Measurements from ENCODE around the gene TEAD1.

Gene TEAD1

GRCh38 chr11:12794576-12795230 is 120.5 kb downstream of the TEAD1 start:
- no peak for DNase-seq

DNA sequence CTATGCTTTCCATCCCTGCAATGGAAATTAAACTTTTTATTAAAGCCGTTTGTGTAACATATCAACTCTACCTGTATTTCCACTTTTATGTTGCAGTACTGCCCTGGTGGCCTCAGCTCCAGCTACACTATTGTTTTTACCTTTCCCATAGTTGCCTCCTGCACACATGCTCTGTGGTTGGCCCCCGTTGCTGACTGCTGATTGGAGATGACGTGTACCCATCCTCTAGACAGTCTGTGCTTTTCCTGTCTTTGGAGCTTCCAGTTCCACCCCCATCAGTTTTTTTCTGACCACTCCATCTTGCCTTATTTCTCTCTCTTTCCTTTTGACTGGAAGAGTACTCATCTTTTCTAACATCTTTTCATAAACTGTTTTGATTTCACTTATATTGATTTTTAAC is 123.8 kb downstream of the TEAD1 start:
- DNase-seq: no peak

GRCh38 chr11:12798609-12799011 is 124.4 kb downstream of the TEAD1 start:
- DNase-seq: no peak

DNA sequence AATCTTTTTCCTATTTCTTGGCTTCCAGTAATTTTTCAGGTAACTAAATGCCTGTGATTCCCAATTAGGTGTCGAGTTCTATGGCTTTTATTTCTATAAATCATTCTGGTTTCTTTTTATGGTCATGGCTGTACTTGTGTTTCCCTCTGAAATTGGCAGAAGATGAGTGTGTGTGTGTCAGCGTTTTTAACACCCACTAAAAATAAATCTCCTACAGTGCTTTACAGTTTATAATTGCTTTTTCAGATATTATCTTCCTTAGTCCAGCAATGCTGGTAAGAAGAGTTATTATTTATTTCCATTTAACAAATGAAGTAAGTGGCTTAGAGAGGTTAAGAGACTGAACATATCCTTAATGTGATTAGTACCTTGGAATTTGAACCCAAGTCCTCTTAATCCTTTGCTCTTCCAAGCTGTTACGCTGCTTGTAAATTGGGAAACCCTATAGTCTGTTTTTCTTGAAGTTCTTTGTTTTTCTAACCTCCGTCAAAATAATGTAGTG is 125.2 kb downstream of the TEAD1 start:
- DNase-seq: peak; percentile 27

DNA sequence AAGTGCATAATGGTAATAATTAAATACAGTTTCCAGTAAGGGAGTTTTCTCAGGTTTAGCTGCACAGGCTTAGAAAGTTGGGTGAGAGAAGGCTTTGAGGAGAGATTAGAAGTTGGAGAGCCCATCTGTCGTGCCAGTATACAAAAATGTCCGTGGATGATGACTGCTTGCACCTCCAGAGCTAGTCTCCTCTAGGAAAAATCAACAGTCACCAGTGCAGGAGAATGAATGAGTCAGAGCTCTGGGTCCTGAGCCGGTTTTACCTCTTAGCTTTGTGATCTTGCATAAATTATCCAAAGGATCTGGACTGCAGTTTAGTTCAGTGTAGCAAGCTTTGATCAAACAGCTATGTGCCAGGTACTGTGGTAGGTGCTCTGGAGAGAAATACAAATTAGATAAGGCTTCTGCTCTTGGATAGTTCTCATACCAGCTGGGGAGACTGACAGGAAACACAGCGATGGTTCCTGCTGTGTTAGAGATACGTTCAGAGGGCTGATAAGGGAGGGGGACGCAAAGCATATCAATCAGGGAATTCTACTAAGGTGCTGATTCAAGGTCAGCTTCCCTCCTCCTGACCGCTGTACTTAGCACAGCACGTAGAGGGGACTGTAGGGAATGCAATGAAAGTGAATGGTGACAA is 125.9 kb downstream of the TEAD1 start:
- peak; percentile 94 for DNase-seq

DNA sequence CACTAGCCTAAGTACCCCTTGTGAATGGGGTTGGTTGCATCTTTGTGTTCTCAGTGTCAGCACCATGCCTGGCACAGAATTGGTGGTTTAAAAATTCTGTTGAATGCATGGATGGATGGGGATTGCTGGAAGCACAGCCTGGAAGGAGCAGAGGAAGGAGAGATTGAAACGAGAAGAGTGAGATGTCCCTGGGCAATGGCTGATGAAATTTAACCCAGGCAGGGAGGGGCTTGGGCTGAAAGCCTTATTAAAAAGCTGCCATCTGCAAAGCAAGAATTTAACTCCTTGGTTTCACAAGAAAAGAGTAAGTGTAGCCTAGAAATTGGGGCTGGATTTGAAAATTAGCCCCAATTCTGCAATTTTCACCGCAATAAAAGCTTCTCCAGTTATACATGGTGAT is 126.7 kb downstream of the TEAD1 start:
- no peak for DNase-seq

GRCh38 chr11:12801976-12802375 is 127.8 kb downstream of the TEAD1 start:
- DNase-seq: peak; percentile 43

DNA sequence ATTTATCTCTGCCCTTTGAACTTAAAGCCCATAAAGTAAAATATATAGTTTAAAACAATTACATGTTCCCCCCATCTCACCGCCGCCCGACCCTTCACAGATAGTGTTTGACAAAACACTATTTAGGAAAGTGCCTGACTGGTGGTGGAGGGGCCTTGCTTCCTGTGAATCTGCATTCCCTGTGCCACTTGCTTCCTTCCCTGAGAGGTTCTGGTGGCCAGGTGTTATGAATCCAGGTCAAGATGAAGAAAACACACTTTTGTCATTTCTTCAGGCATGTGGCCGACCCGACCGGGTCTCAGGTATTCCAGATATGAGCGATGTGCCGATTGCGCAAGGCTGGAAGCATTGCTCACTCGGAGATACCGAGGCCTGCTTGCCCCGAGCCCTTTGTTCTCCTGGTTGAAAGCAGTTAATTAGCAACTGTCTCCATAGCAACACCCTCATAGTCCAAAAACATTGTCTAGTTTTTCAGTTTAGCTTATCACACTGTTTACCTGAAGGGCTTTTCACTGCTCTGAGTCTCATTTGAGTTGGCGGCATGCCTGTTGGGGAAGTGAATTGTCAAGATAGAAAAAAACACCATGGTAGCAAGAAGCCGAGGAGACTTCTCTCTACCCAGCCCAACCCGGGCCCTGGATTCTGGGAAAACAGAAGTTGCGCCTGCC is 128.3 kb downstream of the TEAD1 start:
- DNase-seq: peak; percentile 99

DNA sequence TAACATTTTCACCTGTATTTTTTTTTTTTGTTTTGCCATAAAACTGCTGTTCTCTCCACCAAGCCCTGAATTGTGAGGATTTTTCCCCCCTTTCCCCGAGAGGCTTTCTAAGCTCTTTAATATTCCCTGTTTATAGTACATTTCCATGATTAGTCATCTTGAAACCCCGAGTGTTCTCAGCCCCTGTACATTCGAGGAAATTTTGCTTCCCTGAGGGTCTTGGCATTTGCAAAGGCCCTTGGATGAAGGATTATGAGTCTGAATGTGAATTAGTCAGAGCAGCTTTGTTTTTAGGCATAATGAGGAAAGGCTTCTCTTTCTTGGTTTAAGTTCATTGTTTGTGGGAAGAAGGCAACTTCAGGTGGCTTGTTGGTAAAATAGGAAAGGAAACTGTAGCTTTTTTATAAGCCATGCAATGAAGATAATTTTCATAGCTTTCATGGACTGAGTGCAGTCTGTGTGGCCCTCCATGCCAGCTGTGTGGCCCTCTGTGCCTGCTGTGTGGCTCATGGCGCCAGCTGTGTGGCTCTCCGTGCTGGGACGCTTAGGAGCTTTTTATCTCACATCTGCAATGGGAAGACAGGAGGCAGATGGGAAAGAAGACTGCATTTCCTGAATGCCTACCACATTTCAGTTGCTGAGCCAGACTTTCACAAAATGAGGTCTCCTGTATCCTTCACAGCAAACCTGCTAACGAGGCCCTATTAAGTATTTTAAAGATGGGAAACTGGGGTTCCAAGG is 129.0 kb downstream of the TEAD1 start:
- DNase-seq: peak; percentile 37

DNA sequence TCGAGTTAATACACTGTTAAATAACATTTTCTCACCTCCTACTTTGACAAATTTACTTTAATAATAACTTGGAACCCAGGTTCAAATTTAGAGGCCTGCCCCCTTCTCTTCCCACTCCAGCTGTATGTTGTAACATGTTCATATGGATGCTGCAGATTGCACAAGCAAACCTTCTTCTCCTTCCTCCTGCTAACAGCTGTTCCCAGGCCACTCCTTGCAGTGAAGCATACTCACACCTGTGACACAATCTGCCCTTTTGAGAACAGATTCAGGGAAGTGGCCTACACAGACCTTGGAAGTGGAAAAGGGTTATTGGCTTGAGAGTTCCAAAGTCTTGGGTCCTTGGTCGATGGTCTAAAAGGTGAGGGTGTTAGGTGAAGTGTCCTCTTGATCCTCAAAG is 131.9 kb downstream of the TEAD1 start:
- DNase-seq: peak; percentile 52

DNA sequence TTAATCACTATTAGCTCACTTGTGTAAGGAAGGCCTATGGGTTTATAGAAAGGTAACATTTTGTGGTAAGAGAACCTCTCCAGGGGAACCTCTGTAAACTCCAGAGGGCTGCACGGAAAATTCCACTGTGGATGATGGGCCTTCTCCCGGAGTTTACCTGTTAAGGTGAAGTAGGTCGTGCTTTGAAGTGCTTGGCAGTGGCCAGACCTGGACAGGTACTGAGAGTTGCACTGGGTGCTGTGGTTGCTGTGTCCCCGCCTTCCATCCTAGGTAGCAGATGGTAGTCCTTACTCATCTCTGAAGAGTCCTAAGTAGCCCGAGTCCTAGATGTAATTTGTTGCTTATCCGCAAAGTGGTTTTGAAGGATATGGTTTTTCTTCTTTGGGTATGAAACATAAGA is 133.4 kb downstream of the TEAD1 start:
- peak; percentile 39 for DNase-seq

DNA sequence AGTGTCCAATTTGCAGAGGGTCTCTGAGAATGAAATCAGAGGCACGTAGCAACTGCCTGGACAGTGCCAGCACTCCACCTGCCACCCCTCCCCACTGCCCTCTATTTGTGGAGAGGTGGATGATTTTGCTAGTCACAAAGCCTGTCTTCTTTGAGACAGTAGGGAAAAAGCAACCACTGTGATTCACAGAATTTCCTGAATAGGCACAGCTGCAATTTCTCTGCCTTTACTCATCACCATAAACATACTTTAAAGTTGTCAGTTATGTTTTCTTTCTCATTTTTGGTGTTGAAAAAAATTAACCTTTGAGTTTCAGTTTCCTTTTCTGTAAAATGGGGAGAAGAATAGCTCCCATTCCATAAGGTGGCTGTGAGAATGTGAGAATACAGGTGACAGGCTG is 134.3 kb downstream of the TEAD1 start:
- DNase-seq: no peak

DNA sequence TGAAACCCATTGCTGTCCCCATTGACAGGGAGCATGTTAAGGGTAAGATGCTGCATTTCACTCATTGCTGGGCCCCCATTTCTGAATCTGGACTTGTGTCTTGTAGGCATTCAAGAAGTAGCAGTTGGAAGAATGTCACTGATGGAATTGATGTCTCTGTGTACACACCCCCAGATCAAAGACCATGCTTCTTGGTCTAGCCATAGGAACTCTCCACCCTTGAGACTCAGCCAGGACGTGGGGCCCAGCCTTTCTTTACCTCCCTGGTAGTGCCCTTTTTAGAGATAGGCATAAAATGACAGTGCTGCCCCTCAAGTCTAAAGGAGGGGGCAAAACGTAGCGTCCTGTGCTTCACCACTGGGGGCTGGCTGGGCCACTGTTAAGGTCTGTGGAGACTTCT is 135.1 kb downstream of the TEAD1 start:
- no peak for DNase-seq

DNA sequence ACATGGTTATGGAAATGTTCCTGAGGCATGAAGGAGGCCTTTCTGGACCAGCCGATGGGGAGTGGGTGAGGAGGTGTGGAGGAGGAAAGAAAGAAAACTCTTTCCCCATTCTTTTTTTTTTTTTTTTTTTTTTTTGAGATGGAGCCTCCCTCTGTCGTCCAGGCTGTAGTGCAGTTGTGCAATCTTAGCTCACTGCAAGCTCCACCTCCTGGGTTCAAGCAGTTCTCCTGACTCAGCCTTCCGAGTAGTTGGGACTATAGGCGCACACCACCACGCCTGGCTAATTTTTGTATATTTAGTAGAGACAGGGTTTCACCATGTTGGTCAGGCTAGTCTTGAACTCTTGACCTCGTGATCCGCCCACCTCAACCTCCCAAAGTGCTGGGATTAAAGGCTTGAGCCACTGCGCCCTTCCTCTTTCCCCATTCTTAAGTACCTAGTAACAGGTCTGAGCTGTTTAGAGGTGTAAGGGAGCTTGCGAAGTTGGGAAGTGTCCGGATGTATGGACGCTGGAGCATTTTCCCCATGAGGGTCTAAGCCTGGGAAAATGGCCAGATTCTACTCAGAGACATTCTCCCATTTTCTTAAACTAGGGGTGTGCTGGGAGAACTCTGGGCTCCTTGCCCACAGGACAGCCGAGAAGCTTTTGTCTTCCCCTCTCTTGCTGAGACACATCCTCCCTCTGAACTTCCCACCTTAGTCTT is 135.8 kb downstream of the TEAD1 start:
- no peak for DNase-seq

GRCh38 chr11:12810568-12810894 is 136.3 kb downstream of the TEAD1 start:
- no peak for DNase-seq

- DNase-seq: no peak
Observed at GRCh38 chr11:12811861-12812260, 137.6 kb downstream of the TEAD1 start.

DNA sequence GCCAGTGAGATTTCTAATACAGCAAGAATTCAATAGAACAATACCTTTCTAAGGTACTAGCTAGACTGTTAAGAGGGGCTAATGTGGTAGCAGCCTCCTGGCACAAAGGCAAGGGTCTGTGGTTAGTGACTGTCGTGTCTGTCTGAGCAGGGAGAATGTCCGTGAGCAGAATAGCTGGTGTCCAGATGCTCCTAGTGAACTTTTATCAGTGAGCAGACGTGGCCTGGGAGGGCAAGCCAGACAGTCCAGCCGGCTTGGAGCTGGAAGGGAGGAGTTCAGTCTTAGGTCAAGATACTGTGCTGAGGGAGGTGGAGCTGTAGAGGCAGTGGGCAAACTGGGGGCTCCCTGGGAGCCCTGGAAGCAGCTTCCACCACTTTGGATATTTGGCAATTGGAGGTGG is 138.6 kb downstream of the TEAD1 start:
- DNase-seq: no peak

GRCh38 chr11:12813371-12814225 is 139.4 kb downstream of the TEAD1 start:
- no peak for DNase-seq

- no peak for DNase-seq
Observed at GRCh38 chr11:12815129-12815480, 140.9 kb downstream of the TEAD1 start.

GRCh38 chr11:12815931-12816494 is 141.8 kb downstream of the TEAD1 start:
- no peak for DNase-seq

- no peak for DNase-seq
Observed at GRCh38 chr11:12817681-12818332, 143.6 kb downstream of the TEAD1 start.
